Endothelial cell of umbilical vein (primary cell): ENCODE data around the gene GRIA4.

Experiments used
- EZH2 ChIP-seq: IDR thresholded peaks from 2 replicates; pipeline ENCODE4 v1.6.1; 2012; ENCODE audit warnings: borderline replicate concordance, low read depth, mild to moderate bottlenecking, moderate library complexity, low read length, inconsistent platforms; ENCODE audit not compliant: severe bottlenecking
- MYC ChIP-seq: IDR thresholded peaks from one replicate; pipeline ENCODE4 v1.6.1; 2011; ENCODE audit warnings: mild to moderate bottlenecking, low read depth, low read length
- POLR2A ChIP-seq: IDR thresholded peaks from 2 replicates; pipeline ENCODE4 v1.6.1; 2012; ENCODE audit warnings: low read depth, mild to moderate bottlenecking, control low read depth, low read length
- TF ChIP-seq, protein P1 (sequence below), 2 donors: IDR thresholded peaks; 1 replicate in 1 of 2; 2 replicates in 1 of 2; pipeline ENCODE4 v1.5.1; 2011; ENCODE audit warnings: low read length in 2 of 2, mild to moderate bottlenecking in 2 of 2, moderate library complexity in 2 of 2, control low read depth in 1 of 2, inconsistent platforms in 1 of 2, low read depth in 1 of 2; ENCODE audit not compliant: insufficient read depth in 1 of 2; ENCODE audit errors: extremely low read depth in 1 of 2
- TF ChIP-seq, protein P2 (sequence below): IDR thresholded peaks from 2 replicates; pipeline ENCODE4 v1.6.1; 2011; ENCODE audit not compliant: insufficient read depth, insufficient read length

DNA sequence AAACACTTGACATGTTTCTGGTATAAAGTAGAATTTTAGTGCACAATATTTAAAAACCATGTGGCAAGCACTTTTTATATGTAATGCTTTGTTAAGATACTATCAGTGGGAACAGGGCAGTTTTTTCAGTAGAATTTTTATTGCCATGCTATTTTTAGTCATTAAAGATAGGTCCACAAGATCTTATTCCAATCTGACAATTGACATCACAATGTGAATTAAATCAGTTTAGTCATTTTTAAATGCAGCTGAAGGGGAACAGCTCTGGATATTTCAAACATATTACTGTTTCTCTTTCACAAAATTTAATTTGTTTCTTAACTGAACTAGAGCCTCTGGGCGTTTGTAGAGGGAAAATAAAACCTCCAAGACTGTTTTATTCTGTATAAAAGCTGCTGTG, 218.0 kb downstream of the GRIA4 start:
- TF ChIP-seq POLR2A: no peak
- TF ChIP-seq MYC: no peak
- TF ChIP-seq, protein P1, sequence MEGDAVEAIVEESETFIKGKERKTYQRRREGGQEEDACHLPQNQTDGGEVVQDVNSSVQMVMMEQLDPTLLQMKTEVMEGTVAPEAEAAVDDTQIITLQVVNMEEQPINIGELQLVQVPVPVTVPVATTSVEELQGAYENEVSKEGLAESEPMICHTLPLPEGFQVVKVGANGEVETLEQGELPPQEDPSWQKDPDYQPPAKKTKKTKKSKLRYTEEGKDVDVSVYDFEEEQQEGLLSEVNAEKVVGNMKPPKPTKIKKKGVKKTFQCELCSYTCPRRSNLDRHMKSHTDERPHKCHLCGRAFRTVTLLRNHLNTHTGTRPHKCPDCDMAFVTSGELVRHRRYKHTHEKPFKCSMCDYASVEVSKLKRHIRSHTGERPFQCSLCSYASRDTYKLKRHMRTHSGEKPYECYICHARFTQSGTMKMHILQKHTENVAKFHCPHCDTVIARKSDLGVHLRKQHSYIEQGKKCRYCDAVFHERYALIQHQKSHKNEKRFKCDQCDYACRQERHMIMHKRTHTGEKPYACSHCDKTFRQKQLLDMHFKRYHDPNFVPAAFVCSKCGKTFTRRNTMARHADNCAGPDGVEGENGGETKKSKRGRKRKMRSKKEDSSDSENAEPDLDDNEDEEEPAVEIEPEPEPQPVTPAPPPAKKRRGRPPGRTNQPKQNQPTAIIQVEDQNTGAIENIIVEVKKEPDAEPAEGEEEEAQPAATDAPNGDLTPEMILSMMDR (IDR thresholded peaks at IDR 0.05; ENCODE audit: extremely low read depth in 1 of 2, insufficient read depth in 1 of 2, low read depth in 1 of 2, low read length in 2 of 2): no peak
- TF ChIP-seq EZH2: no peak
- TF ChIP-seq, protein P2, sequence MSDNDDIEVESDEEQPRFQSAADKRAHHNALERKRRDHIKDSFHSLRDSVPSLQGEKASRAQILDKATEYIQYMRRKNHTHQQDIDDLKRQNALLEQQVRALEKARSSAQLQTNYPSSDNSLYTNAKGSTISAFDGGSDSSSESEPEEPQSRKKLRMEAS: no peak
